DOHH2 (cell line): ENCODE data around the gene FAIM.
A peak's percentile ranks its signal among the peaks of the same experiment; 100 is the strongest.

Source experiments
- H3F3A ChIP-seq: fragments of 200-600 bp; sonication (generic), shearing (Covaris generic); 2 replicates; pipeline ENCODE4 v1.6.0; 2016; ENCODE audit warnings: antibody characterized with exemption, mild to moderate bottlenecking; ENCODE audit not compliant: control insufficient read depth, insufficient read depth
- H3K27ac ChIP-seq: fragments of 200-600 bp; sonication (generic); 2 replicates; pipeline ENCODE4 v1.5.1; 2014; ENCODE audit warnings: low read depth, mild to moderate bottlenecking, low read length, moderate library complexity
- H3K27me3 ChIP-seq: fragments of 200-600 bp; sonication (generic); 2 replicates; pipeline ENCODE4 v1.6.1; 2014; ENCODE audit warnings: mild to moderate bottlenecking, low read length, mixed read lengths; ENCODE audit not compliant: control insufficient read depth
- H3K36me3 ChIP-seq: fragments of 200-600 bp; sonication (generic); 2 replicates; pipeline ENCODE4 v1.6.1; 2014; ENCODE audit warnings: mild to moderate bottlenecking, low read length, moderate library complexity, mixed read lengths; ENCODE audit not compliant: control insufficient read depth
- H3K4me1 ChIP-seq: fragments of 200-600 bp; sonication (generic); 2 replicates; pipeline ENCODE4 v1.6.1; 2014; ENCODE audit warnings: mild to moderate bottlenecking, low read length, mixed read lengths; ENCODE audit not compliant: control insufficient read depth
- H3K4me2 ChIP-seq: fragments of 200-600 bp; sonication (generic); 2 replicates; pipeline ENCODE4 v1.6.0; 2014; ENCODE audit warnings: mild to moderate bottlenecking, low read length, moderate library complexity
- H3K4me3 ChIP-seq: fragments of 200-600 bp; sonication (generic); 2 replicates; pipeline ENCODE4 v1.5.1; 2014; ENCODE audit warnings: mild to moderate bottlenecking, low read length, mixed read lengths
- H3K79me2 ChIP-seq: fragments of 200-600 bp; sonication (generic); 2 replicates; pipeline ENCODE4 v1.6.1; 2014; ENCODE audit warnings: mild to moderate bottlenecking, low read length, mixed read lengths; ENCODE audit not compliant: control insufficient read depth
- H3K9me2 ChIP-seq: fragments of 200-600 bp; sonication (generic); replicated peaks from 2 replicates; pipeline ENCODE4 v1.6.1; 2014; ENCODE audit warnings: mild to moderate bottlenecking, low read length, mixed read lengths; ENCODE audit not compliant: control insufficient read depth
- H3K9me3 ChIP-seq: fragments of 200-600 bp; sonication (generic); 2 replicates; pipeline ENCODE4 v1.6.1; 2014; ENCODE audit warnings: antibody characterized with exemption, low read length, mixed read lengths; ENCODE audit not compliant: control insufficient read depth, insufficient read depth
- H4K20me1 ChIP-seq: fragments of 200-600 bp; sonication (generic); 2 replicates; pipeline ENCODE4 v1.6.0; 2014; ENCODE audit warnings: low read depth, mild to moderate bottlenecking, antibody characterized with exemption, low read length, moderate library complexity; ENCODE audit not compliant: control insufficient read depth, insufficient read depth
- EZH2phosphoT487 ChIP-seq: fragments of 200-600 bp; sonication (generic); IDR thresholded peaks from 2 replicates; pipeline ENCODE4 v1.6.1; 2017; ENCODE audit warnings: borderline replicate concordance, mild to moderate bottlenecking, antibody characterized with exemption, low read length, moderate library complexity, mixed read lengths
- TF ChIP-seq, protein P1 (sequence below): fragments of 200-600 bp; sonication (generic); IDR thresholded peaks from one replicate; pipeline ENCODE4 v1.5.1; 2014; ENCODE audit warnings: antibody characterized with exemption, mild to moderate bottlenecking, low read depth, low read length; ENCODE audit not compliant: poor library complexity, severe bottlenecking

Gene FAIM

DNA sequence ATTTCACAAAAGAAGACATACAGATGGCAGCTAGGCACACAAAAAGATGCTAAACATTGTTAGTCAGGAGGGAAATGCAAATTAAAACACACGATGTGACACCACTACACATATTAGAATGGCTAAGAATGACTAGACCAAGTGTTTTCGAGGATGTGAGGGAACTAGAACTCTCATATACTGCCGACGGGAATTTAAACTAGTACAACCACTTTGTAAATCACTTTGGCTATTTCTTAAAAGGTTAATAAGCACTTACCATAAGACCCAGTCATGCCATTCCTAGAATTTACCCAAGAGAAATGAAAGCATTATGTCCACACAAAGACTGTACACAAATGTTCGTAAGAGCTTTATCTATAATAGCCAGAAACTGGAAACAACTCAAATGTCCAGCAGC, 20.1 kb upstream of the FAIM start:
- no peaks in the 10 kb centered on the region for H3K9me3 ChIP-seq

DNA sequence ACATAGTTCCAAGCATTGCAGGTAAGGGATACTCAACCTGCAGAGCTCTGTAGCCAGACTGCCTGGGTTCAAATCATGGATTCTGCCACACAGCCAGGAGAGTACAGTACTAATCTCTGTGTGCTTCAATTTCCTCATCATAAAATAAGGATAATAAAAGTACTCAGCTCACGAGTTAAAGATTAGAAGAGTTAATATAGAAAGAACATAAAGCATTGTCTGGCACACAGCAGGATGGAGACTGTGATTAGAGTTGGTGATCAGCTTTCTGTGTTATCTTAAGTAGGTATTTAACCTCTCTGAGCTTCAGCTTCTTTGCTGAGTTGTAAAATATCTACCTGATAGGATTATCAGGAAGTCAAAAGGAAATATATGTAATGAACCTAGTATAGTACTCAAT, 17.2 kb upstream of the FAIM start:
- H3K4me1 ChIP-seq = peaks cover 34% of the 10 kb centered on the region
- H3K4me3 ChIP-seq = no peak overlapping the region
- H4K20me1 ChIP-seq = no peaks in the 10 kb centered on the region
- no peaks in the 10 kb centered on the region for H3K9me2 ChIP-seq
- TF ChIP-seq, protein P1, sequence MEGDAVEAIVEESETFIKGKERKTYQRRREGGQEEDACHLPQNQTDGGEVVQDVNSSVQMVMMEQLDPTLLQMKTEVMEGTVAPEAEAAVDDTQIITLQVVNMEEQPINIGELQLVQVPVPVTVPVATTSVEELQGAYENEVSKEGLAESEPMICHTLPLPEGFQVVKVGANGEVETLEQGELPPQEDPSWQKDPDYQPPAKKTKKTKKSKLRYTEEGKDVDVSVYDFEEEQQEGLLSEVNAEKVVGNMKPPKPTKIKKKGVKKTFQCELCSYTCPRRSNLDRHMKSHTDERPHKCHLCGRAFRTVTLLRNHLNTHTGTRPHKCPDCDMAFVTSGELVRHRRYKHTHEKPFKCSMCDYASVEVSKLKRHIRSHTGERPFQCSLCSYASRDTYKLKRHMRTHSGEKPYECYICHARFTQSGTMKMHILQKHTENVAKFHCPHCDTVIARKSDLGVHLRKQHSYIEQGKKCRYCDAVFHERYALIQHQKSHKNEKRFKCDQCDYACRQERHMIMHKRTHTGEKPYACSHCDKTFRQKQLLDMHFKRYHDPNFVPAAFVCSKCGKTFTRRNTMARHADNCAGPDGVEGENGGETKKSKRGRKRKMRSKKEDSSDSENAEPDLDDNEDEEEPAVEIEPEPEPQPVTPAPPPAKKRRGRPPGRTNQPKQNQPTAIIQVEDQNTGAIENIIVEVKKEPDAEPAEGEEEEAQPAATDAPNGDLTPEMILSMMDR = no peak
- TF ChIP-seq EZH2phosphoT487 = no peak
- peaks cover 14% of the 10 kb centered on the region for H3K36me3 ChIP-seq
- no peaks in the 10 kb centered on the region for H3K9me3 ChIP-seq
- no peak overlapping the region for H3K4me2 ChIP-seq
- no peak overlapping the region for H3K27ac ChIP-seq
- no peaks in the 10 kb centered on the region for H3K27me3 ChIP-seq
- H3F3A ChIP-seq = no peaks in the 10 kb centered on the region; the same call in 1 of the 2 replicates
- peaks cover 22% of the 10 kb centered on the region for H3K79me2 ChIP-seq

More for the DNA sequence above, 20.1 kb upstream of the FAIM start:
- peaks cover 17% of the 10 kb centered on the region for H3K79me2 ChIP-seq
- H3F3A ChIP-seq = no peaks in the 10 kb centered on the region; the same call in 1 of the 2 replicates
- peaks cover 14% of the 10 kb centered on the region for H3K4me1 ChIP-seq
- H3K4me2 ChIP-seq = no peak overlapping the region
- H3K36me3 ChIP-seq = peaks cover 14% of the 10 kb centered on the region
- no peaks in the 10 kb centered on the region for H4K20me1 ChIP-seq
- no peak for TF ChIP-seq EZH2phosphoT487
- TF ChIP-seq, protein P1 = no peak
- no peaks in the 10 kb centered on the region for H3K9me2 ChIP-seq
- H3K4me3 ChIP-seq = no peak overlapping the region
- no peak overlapping the region for H3K27ac ChIP-seq
- no peaks in the 10 kb centered on the region for H3K27me3 ChIP-seq

- Histone ChIP-seq H3K36me3 (peaks cover 7% of the 10 kb centered on the region), H3K27ac (peak overlapping the region; percentile 84), H3K9me3 (no peaks in the 10 kb centered on the region), H3K27me3 (no peaks in the 10 kb centered on the region), H3K4me3 (peak overlapping the region; percentile 92), H3K79me2 (peaks cover 18% of the 10 kb centered on the region), H3K4me2 (peak overlapping the region; percentile 98), H3K9me2 (no peaks in the 10 kb centered on the region), H4K20me1 (no peaks in the 10 kb centered on the region), H3F3A (no peaks in the 10 kb centered on the region; the same call in 1 of the 2 replicates), H3K4me1 (peaks cover 38% of the 10 kb centered on the region)
- TF ChIP-seq, protein P1 = no peak
- no peak for TF ChIP-seq EZH2phosphoT487
Measured at GRCh38 chr3:138593488-138594149, 15.0 kb upstream of the FAIM start.
